ENCODE results near the gene ZNF287. TPM values are rescaled to one million over a fixed set of nuclear protein-coding genes. Genes with fewer than 3 reads are reported as not detected.
A peak's percentile ranks its signal among the peaks of the same experiment; 100 is the strongest.

Gene ZNF287
- total RNA-seq, 2 donors from 2014 or later = 2.9 to 3.3 TPM

- TF ChIP-seq, protein P1, sequence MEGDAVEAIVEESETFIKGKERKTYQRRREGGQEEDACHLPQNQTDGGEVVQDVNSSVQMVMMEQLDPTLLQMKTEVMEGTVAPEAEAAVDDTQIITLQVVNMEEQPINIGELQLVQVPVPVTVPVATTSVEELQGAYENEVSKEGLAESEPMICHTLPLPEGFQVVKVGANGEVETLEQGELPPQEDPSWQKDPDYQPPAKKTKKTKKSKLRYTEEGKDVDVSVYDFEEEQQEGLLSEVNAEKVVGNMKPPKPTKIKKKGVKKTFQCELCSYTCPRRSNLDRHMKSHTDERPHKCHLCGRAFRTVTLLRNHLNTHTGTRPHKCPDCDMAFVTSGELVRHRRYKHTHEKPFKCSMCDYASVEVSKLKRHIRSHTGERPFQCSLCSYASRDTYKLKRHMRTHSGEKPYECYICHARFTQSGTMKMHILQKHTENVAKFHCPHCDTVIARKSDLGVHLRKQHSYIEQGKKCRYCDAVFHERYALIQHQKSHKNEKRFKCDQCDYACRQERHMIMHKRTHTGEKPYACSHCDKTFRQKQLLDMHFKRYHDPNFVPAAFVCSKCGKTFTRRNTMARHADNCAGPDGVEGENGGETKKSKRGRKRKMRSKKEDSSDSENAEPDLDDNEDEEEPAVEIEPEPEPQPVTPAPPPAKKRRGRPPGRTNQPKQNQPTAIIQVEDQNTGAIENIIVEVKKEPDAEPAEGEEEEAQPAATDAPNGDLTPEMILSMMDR (IDR thresholded peaks at IDR 0.05) = no peak
- H3K4me3 ChIP-seq = no peak overlapping the region
Measured at GRCh38 chr17:16507918-16508533, 61.0 kb downstream of the ZNF287 start.

DNA sequence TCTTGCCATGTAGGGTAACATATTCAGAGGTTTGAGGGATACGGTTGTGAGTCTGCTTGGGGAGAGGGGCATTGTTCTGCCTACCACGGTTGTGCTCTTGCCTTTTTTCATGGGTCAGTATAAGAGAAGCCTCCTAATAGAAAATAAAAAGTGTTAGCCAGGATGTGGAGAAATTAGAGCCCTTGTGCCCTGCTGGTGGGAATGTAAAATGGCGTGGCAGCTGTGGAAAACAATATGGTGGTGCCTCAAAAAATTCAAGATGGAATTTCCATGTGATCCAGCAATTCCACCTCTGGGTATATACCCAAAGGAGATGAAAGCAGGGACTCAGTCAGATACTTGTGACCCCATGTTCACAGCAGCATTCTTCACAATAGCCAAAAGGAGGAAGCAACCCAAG is 62.8 kb downstream of the ZNF287 start:
- Histone ChIP-seq H3K9me3 (no peaks in the 10 kb centered on the region), H3K27ac (no peak overlapping the region), H3K27me3 (no peaks in the 10 kb centered on the region), H3K4me3 (no peak overlapping the region), H3K9ac (ENCODE audit: low read depth in 2 of 2, low read length in 2 of 2) (no peak overlapping the region), H3K36me3 (no peaks in the 10 kb centered on the region), H3K4me1 (no peaks in the 10 kb centered on the region)
- TF ChIP-seq, protein P1 (IDR thresholded peaks at IDR 0.05) = no peak
- intact Hi-C loops (cut with DNase I) = no loop called here
- DNase-seq = no peak

More at GRCh38 chr17:16507918-16508533, 61.0 kb downstream of the ZNF287 start:
- Histone ChIP-seq H3K9me3 (no peaks in the 10 kb centered on the region), H3K36me3 (no peaks in the 10 kb centered on the region), H3K4me1 (no peaks in the 10 kb centered on the region), H3K9ac (ENCODE audit: low read depth in 2 of 2, low read length in 2 of 2) (peak overlapping the region in 1 of 2 donors; percentile 64), H3K27me3 (no peaks in the 10 kb centered on the region), H3K27ac (peak overlapping the region; percentile 42)
- intact Hi-C loops (cut with DNase I) = no loop called here
- peak; percentile 59 for DNase-seq

- intact Hi-C loops (cut with DNase I) = no loop called here
- no peak for DNase-seq
- H3K9ac ChIP-seq (ENCODE audit: low read depth in 2 of 2, low read length in 2 of 2) = no peak overlapping the region
- H3K36me3 ChIP-seq = no peaks in the 10 kb centered on the region
- no peaks in the 10 kb centered on the region for H3K9me3 ChIP-seq
- no peaks in the 10 kb centered on the region for H3K27me3 ChIP-seq
- no peak overlapping the region for H3K4me3 ChIP-seq
- H3K27ac ChIP-seq = peak overlapping the region; percentile 36
- TF ChIP-seq, protein P1 (IDR thresholded peaks at IDR 0.05) = no peak
- no peaks in the 10 kb centered on the region for H3K4me1 ChIP-seq
Measured at GRCh38 chr17:16504984-16505383, 64.0 kb downstream of the ZNF287 start.

Other genes with a start within 250 kb of the ZNF287 start
- 10 to 100 TPM; 60.6 to 77.4 TPM for gene CENPV, start 215.7 kb downstream of the ZNF287 start, total RNA-seq
- 1,000 to 10,000 TPM; 1,436 to 2,044 TPM for gene UBB, start 188.1 kb downstream of the ZNF287 start, total RNA-seq
- 1 to 10 TPM; 5.4 to 7.4 TPM for gene TRPV2, start 153.6 kb downstream of the ZNF287 start, total RNA-seq
- 10 to 100 TPM; 43.2 to 49.4 TPM for gene LRRC75A, start 77.0 kb downstream of the ZNF287 start, total RNA-seq
- 1 to 10 TPM; 2.4 to 5.8 TPM for gene ZNF624, start 84.6 kb upstream of the ZNF287 start, total RNA-seq
- gene CCDC144A, start 121.0 kb upstream of the ZNF287 start, total RNA-seq = under 1 TPM; 0.13 to 0.20 TPM

All from colonic mucosa (tissue), 4 donors.